ENCODE results near the gene NARF. TPM values are rescaled to one million over a fixed set of nuclear protein-coding genes. Genes with fewer than 3 reads are reported as not detected.

The NARF gene
- polyA plus RNA-seq, 12 donors, result 35.0 to 81.2 (median 66.0) TPM; not detected in 1

- DNase-seq, result no peak
Observed at GRCh38 chr17:82468692-82469091, 10.2 kb downstream of the NARF start.

- no peak for DNase-seq
Observed at GRCh38 chr17:82470065-82470464, 11.5 kb downstream of the NARF start.

- DNase-seq, result no peak
Observed at GRCh38 chr17:82474223-82475010, 15.9 kb downstream of the NARF start.

- DNase-seq, result no peak
Observed at GRCh38 chr17:82475458-82475857, 16.9 kb downstream of the NARF start.

- DNase-seq, result no peak
Observed at GRCh38 chr17:82477934-82478333, 19.4 kb downstream of the NARF start.

- DNase-seq, result no peak
Observed at GRCh38 chr17:82479602-82480001, 21.1 kb downstream of the NARF start.

GRCh38 chr17:82480318-82480717 lies 21.8 kb downstream of the NARF start:
- no peak for DNase-seq

- DNase-seq, result no peak
Observed at GRCh38 chr17:82483204-82483660, 24.7 kb downstream of the NARF start.

GRCh38 chr17:82483836-82484235 lies 25.3 kb downstream of the NARF start:
- no peak for DNase-seq

- DNase-seq, result no peak
Observed at GRCh38 chr17:82486231-82487094, 27.9 kb downstream of the NARF start.

- no peak for DNase-seq
Observed at GRCh38 chr17:82487910-82488309, 29.4 kb downstream of the NARF start.

- no peak for DNase-seq
Observed at GRCh38 chr17:82489117-82489516, 30.6 kb downstream of the NARF start.

- no peak for DNase-seq
Observed at GRCh38 chr17:82489851-82490511, 31.4 kb downstream of the NARF start.

- DNase-seq, result no peak
Observed at GRCh38 chr17:82490512-82491195, 32.1 kb downstream of the NARF start.

- no peak for DNase-seq
Observed at GRCh38 chr17:82491196-82491530, 32.6 kb downstream of the NARF start.

GRCh38 chr17:82491533-82491932 lies 33.0 kb downstream of the NARF start:
- DNase-seq, result no peak

- no peak for DNase-seq
Observed at GRCh38 chr17:82492643-82493225, 34.2 kb downstream of the NARF start.

GRCh38 chr17:82493226-82493781 lies 34.8 kb downstream of the NARF start:
- no peak for DNase-seq

GRCh38 chr17:82494236-82495055 lies 35.9 kb downstream of the NARF start:
- DNase-seq, result peak; percentile 94

GRCh38 chr17:82495844-82496528 lies 37.4 kb downstream of the NARF start:
- no peak for DNase-seq
